Retinal pigment epithelial cell (primary cell): Measurements from ENCODE around the gene CRYGN.

Source experiments
- DNase-seq: peaks from one replicate; pipeline ENCODE4 v3.0.0-alpha.2; 2010; ENCODE audit warnings: low read depth
- H3K4me3 ChIP-seq: 2 replicates; pipeline ENCODE4 v1.5.1; 2011; ENCODE audit warnings: mild to moderate bottlenecking, low read length, control low read depth, moderate library complexity
- CTCF ChIP-seq: conservative IDR thresholded peaks from 2 replicates; pipeline ENCODE4 v1.5.1; 2011; ENCODE audit warnings: low read depth, low read length, control low read depth, inconsistent platforms

The CRYGN gene

GRCh38 chr7:151384776-151385625, 54.9 kb downstream of the CRYGN start:
- no peak overlapping the region for H3K4me3 ChIP-seq
- TF ChIP-seq CTCF: no peak
- DNase-seq: no peak

- no peak for DNase-seq
- H3K4me3 ChIP-seq: no peak overlapping the region
- TF ChIP-seq CTCF: no peak
Observed at GRCh38 chr7:151384352-151384697, 55.6 kb downstream of the CRYGN start.

GRCh38 chr7:151383638-151384351, 56.1 kb downstream of the CRYGN start:
- DNase-seq: no peak
- no peak for TF ChIP-seq CTCF
- H3K4me3 ChIP-seq: no peak overlapping the region

GRCh38 chr7:151382079-151382885, 57.7 kb downstream of the CRYGN start:
- no peak for TF ChIP-seq CTCF
- H3K4me3 ChIP-seq: peak overlapping the region; percentile 7
- DNase-seq: no peak

- peak overlapping the region; percentile 7 for H3K4me3 ChIP-seq
- no peak for TF ChIP-seq CTCF
- no peak for DNase-seq
Observed at GRCh38 chr7:151381348-151382078, 58.4 kb downstream of the CRYGN start.

- no peak for DNase-seq
- no peak overlapping the region for H3K4me3 ChIP-seq
- no peak for TF ChIP-seq CTCF
Observed at GRCh38 chr7:151381098-151381347, 58.9 kb downstream of the CRYGN start.
